Neural progenitor cell (in vitro differentiated cells): Measurements from ENCODE around the gene IL25. TPM values are rescaled to one million over a fixed set of nuclear protein-coding genes. Genes with fewer than 3 reads are reported as not detected.

Experiments used
- DNase-seq: peaks from one replicate; pipeline ENCODE4 v3.0.0-alpha.2; 2016; ENCODE audit warnings: low spot score
- H2AFZ ChIP-seq: fragments of 200-600 bp; sonication (generic); replicated peaks from 2 replicates; pipeline ENCODE4 v1.6.1; 2016; ENCODE audit warnings: antibody characterized with exemption
- H3F3A ChIP-seq: fragments of 200-600 bp; sonication (generic); 2 replicates; pipeline ENCODE4 v1.6.1; 2016; ENCODE audit warnings: antibody characterized with exemption, low read depth
- H3K27ac ChIP-seq: fragments of 200-600 bp; sonication (generic); 2 replicates; pipeline ENCODE4 v1.5.1; 2016; ENCODE audit warnings: mild to moderate bottlenecking
- H3K27me3 ChIP-seq: fragments of 200-600 bp; sonication (generic); 2 replicates; pipeline ENCODE4 v1.6.1; 2016; ENCODE audit warnings: mild to moderate bottlenecking, moderate library complexity
- H3K36me3 ChIP-seq: fragments of 200-600 bp; sonication (generic); 2 replicates; pipeline ENCODE4 v1.5.1; 2016
- H3K4me1 ChIP-seq: fragments of 200-600 bp; sonication (generic); 2 replicates; pipeline ENCODE4 v1.6.1; 2016; ENCODE audit warnings: mixed run types
- H3K4me2 ChIP-seq: fragments of 200-600 bp; sonication (generic); 2 replicates; pipeline ENCODE4 v1.6.1; 2016
- H3K4me3 ChIP-seq: fragments of 200-600 bp; sonication (generic); 2 replicates; pipeline ENCODE4 v1.5.1; 2016
- H3K79me2 ChIP-seq: fragments of 200-600 bp; sonication (generic); 2 replicates; pipeline ENCODE4 v1.6.1; 2016; ENCODE audit warnings: low read depth
- H3K9ac ChIP-seq: fragments of 200-600 bp; sonication (generic); 2 replicates; pipeline ENCODE4 v1.6.1; 2016
- H3K9me3 ChIP-seq: fragments of 200-600 bp; sonication (generic); 2 replicates; pipeline ENCODE4 v1.5.1; 2016; ENCODE audit warnings: low read depth
- H4K20me1 ChIP-seq: fragments of 200-600 bp; sonication (generic); 2 replicates; pipeline ENCODE4 v1.6.1; 2016; ENCODE audit warnings: low read depth
- H3K27ac Mint-ChIP-seq: 3 replicates; pipeline ENCODE4 v1.8.0; 2021; ENCODE audit warnings: mixed read lengths
- H3K27me3 Mint-ChIP-seq: 2 replicates; pipeline ENCODE4 v1.8.0; 2022; ENCODE audit warnings: low read depth, mild to moderate bottlenecking, inconsistent platforms, moderate library complexity, mixed read lengths; ENCODE audit not compliant: insufficient read depth
- H3K36me3 Mint-ChIP-seq: 3 replicates; pipeline ENCODE4 v1.8.0; 2021; ENCODE audit warnings: mixed read lengths
- H3K4me1 Mint-ChIP-seq: 3 replicates; pipeline ENCODE4 v1.8.0; 2021; ENCODE audit warnings: mixed read lengths
- H3K4me3 Mint-ChIP-seq: 3 replicates; pipeline ENCODE4 v1.8.0; 2021; ENCODE audit warnings: mild to moderate bottlenecking, moderate library complexity, mixed read lengths
- H3K9me3 Mint-ChIP-seq: 3 replicates; pipeline ENCODE4 v1.8.0; 2020; ENCODE audit warnings: mixed read lengths
- EZH2 ChIP-seq: fragments of 200-600 bp; sonication (generic); IDR thresholded peaks from 2 replicates; pipeline ENCODE4 v1.6.1; 2017; ENCODE audit warnings: antibody characterized with exemption, mild to moderate bottlenecking, moderate library complexity
- EZH2phosphoT487 ChIP-seq: fragments of 200-600 bp; sonication (generic); IDR thresholded peaks from 2 replicates; pipeline ENCODE4 v1.6.1; 2017; ENCODE audit warnings: antibody characterized with exemption
- total RNA-seq: library from RNA; depleted of rRNA; stranded (reverse); fragments of >200 nt; gene quantifications from 2 replicates; pipeline ENCODE4 v1.2.3, GENCODE V29; 2015; ENCODE audit warnings: low replicate concordance
- TF ChIP-seq, protein P1 (sequence below): fragments of 200-600 bp; sonication (generic); IDR thresholded peaks from 2 replicates; pipeline ENCODE4 v1.5.1; 2017; ENCODE audit warnings: antibody characterized with exemption, mild to moderate bottlenecking

Gene IL25
- total RNA-seq, 1 donor from 2014 or later: not detected

DNA sequence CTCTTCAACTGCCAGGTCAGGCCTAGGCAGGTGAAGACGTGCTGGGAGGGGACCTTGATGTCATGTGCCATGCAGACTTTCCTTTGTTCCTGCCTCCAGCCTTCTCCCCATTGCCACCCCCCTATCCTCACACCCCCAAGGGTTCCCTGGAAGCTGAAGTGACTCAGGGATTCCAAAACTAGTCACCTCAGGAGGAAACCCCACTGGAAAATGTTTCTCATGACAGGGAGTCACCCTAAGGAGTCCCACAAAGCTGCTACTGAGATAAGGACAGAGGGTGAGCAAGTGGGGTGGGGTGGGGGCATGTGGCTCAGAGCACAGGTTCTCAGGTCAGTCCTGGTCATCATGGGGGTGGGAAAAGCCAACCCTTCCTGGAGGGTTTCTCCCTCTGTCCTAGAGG lies 2.4 kb upstream of the IL25 start:
- Histone ChIP-seq H3K79me2 (peaks cover 8% of the 10 kb centered on the region), H3K4me3 (no peak overlapping the region), H3K9ac (no peak overlapping the region), H3K9me3 (no peaks in the 10 kb centered on the region), H3K4me2 (no peak overlapping the region), H3K4me1 (peaks cover 10% of the 10 kb centered on the region), H3K36me3 (no peaks in the 10 kb centered on the region), H2AFZ (no peak overlapping the region), H4K20me1 (no peaks in the 10 kb centered on the region), H3F3A (peaks cover 16% of the 10 kb centered on the region), H3K27me3 (no peaks in the 10 kb centered on the region), H3K27ac (no peak overlapping the region)
- Mint-ChIP-seq H3K27me3 (peaks cover 10% of the 10 kb centered on the region), H3K4me3 (no peak overlapping the region), H3K27ac (no peak overlapping the region), H3K9me3 (no peaks in the 10 kb centered on the region), H3K36me3 (no peaks in the 10 kb centered on the region), H3K4me1 (peaks cover 10% of the 10 kb centered on the region)
- no peak for DNase-seq
- no peak for TF ChIP-seq EZH2phosphoT487
- TF ChIP-seq, protein P1, sequence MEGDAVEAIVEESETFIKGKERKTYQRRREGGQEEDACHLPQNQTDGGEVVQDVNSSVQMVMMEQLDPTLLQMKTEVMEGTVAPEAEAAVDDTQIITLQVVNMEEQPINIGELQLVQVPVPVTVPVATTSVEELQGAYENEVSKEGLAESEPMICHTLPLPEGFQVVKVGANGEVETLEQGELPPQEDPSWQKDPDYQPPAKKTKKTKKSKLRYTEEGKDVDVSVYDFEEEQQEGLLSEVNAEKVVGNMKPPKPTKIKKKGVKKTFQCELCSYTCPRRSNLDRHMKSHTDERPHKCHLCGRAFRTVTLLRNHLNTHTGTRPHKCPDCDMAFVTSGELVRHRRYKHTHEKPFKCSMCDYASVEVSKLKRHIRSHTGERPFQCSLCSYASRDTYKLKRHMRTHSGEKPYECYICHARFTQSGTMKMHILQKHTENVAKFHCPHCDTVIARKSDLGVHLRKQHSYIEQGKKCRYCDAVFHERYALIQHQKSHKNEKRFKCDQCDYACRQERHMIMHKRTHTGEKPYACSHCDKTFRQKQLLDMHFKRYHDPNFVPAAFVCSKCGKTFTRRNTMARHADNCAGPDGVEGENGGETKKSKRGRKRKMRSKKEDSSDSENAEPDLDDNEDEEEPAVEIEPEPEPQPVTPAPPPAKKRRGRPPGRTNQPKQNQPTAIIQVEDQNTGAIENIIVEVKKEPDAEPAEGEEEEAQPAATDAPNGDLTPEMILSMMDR: no peak
- no peak for TF ChIP-seq EZH2

- no peaks in the 10 kb centered on the region for H3K36me3 Mint-ChIP-seq
- DNase-seq: no peak
- Histone ChIP-seq H3K27ac (no peak overlapping the region), H3K79me2 (no peaks in the 10 kb centered on the region), H3K9ac (no peak overlapping the region), H3K9me3 (no peaks in the 10 kb centered on the region), H3K4me3 (no peak overlapping the region), H3F3A (peaks cover 20% of the 10 kb centered on the region), H2AFZ (no peak overlapping the region), H3K4me2 (no peak overlapping the region), H3K27me3 (no peaks in the 10 kb centered on the region), H3K4me1 (peaks cover 16% of the 10 kb centered on the region), H3K36me3 (no peaks in the 10 kb centered on the region), H4K20me1 (no peaks in the 10 kb centered on the region)
- TF ChIP-seq EZH2 (no peak), EZH2phosphoT487 (no peak)
- TF ChIP-seq, protein P1: no peak
- no peaks in the 10 kb centered on the region for H3K9me3 Mint-ChIP-seq
- H3K27me3 Mint-ChIP-seq: peaks cover 9% of the 10 kb centered on the region
- H3K27ac Mint-ChIP-seq: no peak overlapping the region
- peaks cover 15% of the 10 kb centered on the region for H3K4me1 Mint-ChIP-seq
- no peak overlapping the region for H3K4me3 Mint-ChIP-seq
These were observed 744 bp upstream of the IL25 start for GRCh38 chr14:23371865-23372264.

DNA sequence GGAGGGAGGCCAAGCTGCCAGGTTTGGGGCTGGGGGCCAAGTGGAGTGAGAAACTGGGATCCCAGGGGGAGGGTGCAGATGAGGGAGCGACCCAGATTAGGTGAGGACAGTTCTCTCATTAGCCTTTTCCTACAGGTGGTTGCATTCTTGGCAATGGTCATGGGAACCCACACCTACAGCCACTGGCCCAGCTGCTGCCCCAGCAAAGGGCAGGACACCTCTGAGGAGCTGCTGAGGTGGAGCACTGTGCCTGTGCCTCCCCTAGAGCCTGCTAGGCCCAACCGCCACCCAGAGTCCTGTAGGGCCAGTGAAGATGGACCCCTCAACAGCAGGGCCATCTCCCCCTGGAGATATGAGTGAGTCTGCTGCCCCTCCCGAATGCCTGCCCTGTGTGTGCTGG lies 432 bp downstream of the IL25 start:
- Mint-ChIP-seq H3K4me1 (peaks cover 16% of the 10 kb centered on the region), H3K27me3 (peaks cover 8% of the 10 kb centered on the region), H3K36me3 (no peaks in the 10 kb centered on the region), H3K4me3 (no peak overlapping the region), H3K27ac (no peak overlapping the region), H3K9me3 (no peaks in the 10 kb centered on the region)
- no peak overlapping the region for H3K9ac ChIP-seq
- H3K79me2 ChIP-seq: no peaks in the 10 kb centered on the region
- TF ChIP-seq EZH2: no peak
- TF ChIP-seq EZH2phosphoT487: no peak
- TF ChIP-seq, protein P1: no peak
- no peaks in the 10 kb centered on the region for H4K20me1 ChIP-seq
- no peaks in the 10 kb centered on the region for H3K36me3 ChIP-seq
- H2AFZ ChIP-seq: no peak overlapping the region
- DNase-seq: no peak
- no peak overlapping the region for H3K4me3 ChIP-seq
- no peak overlapping the region for H3K4me2 ChIP-seq
- H3K4me1 ChIP-seq: peaks cover 13% of the 10 kb centered on the region
- no peak overlapping the region for H3K27ac ChIP-seq
- peaks cover 12% of the 10 kb centered on the region for H3F3A ChIP-seq
- H3K27me3 ChIP-seq: no peaks in the 10 kb centered on the region
- no peaks in the 10 kb centered on the region for H3K9me3 ChIP-seq
